Astrocyte of the hippocampus (primary cell): Measurements from ENCODE around the gene IP6K2.

Source experiments
- DNase-seq: peaks from one replicate; pipeline ENCODE4 v3.0.0; 2011; ENCODE audit warnings: low read depth, low spot score

Gene IP6K2

GRCh38 chr3:48664313-48664644 is 52.7 kb downstream of the IP6K2 start:
- no peak for DNase-seq

GRCh38 chr3:48663489-48664312 is 53.3 kb downstream of the IP6K2 start:
- peak; percentile 99 for DNase-seq

GRCh38 chr3:48662753-48663488 is 54.1 kb downstream of the IP6K2 start, which contains the start of gene CELSR3:
Gene CELSR3, minus strand, starts transcription at chr3:48662886. Its CDS starts 252 bp downstream, at chr3:48662634.
- peak; percentile 96 for DNase-seq

GRCh38 chr3:48662145-48662752 is 54.8 kb downstream of the IP6K2 start:
- DNase-seq: no peak

- peak; percentile 83 for DNase-seq
Measured at GRCh38 chr3:48661501-48662144, 55.4 kb downstream of the IP6K2 start.

GRCh38 chr3:48660800-48661400 is 56.1 kb downstream of the IP6K2 start:
- no peak for DNase-seq

GRCh38 chr3:48656841-48657281 is 60.2 kb downstream of the IP6K2 start:
- no peak for DNase-seq

GRCh38 chr3:48656061-48656840 is 60.8 kb downstream of the IP6K2 start:
- DNase-seq: peak; percentile 84

- DNase-seq: no peak
Measured at GRCh38 chr3:48655606-48656005, 61.4 kb downstream of the IP6K2 start.

- no peak for DNase-seq
Measured at GRCh38 chr3:48655063-48655462, 62.0 kb downstream of the IP6K2 start.

GRCh38 chr3:48652923-48653715 is 63.9 kb downstream of the IP6K2 start:
- no peak for DNase-seq

- DNase-seq: no peak
Measured at GRCh38 chr3:48651771-48652170, 65.2 kb downstream of the IP6K2 start.

GRCh38 chr3:48650723-48651122 is 66.3 kb downstream of the IP6K2 start:
- no peak for DNase-seq

GRCh38 chr3:48648188-48648850 is 68.7 kb downstream of the IP6K2 start:
- DNase-seq: no peak

- no peak for DNase-seq
Measured at GRCh38 chr3:48647714-48648113, 69.3 kb downstream of the IP6K2 start.

GRCh38 chr3:48644898-48645760 is 71.9 kb downstream of the IP6K2 start:
- no peak for DNase-seq

GRCh38 chr3:48642605-48643004 is 74.4 kb downstream of the IP6K2 start:
- no peak for DNase-seq

GRCh38 chr3:48641396-48641795 is 75.6 kb downstream of the IP6K2 start:
- DNase-seq: no peak
